ENCODE data around the gene NOL4L.

NOL4L gene

GRCh38 chr20:32465092-32465900 is 119.8 kb downstream of the NOL4L start:
- H3K27ac ChIP-seq = no peak overlapping the region
- TF ChIP-seq ZFX (IDR thresholded peaks at IDR 0.05) (no peak), CTCF (conservative IDR thresholded peaks at IDR 0.05) (no peak)

GRCh38 chr20:32464401-32465091 is 120.6 kb downstream of the NOL4L start:
- TF ChIP-seq CTCF (conservative IDR thresholded peaks at IDR 0.05) (no peak), ZFX (IDR thresholded peaks at IDR 0.05) (no peak)
- no peak overlapping the region for H3K27ac ChIP-seq

- TF ChIP-seq CTCF (conservative IDR thresholded peaks at IDR 0.05) (no peak), ZFX (IDR thresholded peaks at IDR 0.05) (no peak)
- no peak overlapping the region for H3K27ac ChIP-seq
These were observed 121.3 kb downstream of the NOL4L start for GRCh38 chr20:32463642-32464400.

- no peak overlapping the region for H3K27ac ChIP-seq
- no peak for TF ChIP-seq CTCF (conservative IDR thresholded peaks at IDR 0.05)
- no peak for TF ChIP-seq ZFX (IDR thresholded peaks at IDR 0.05)
These were observed 122.1 kb downstream of the NOL4L start for GRCh38 chr20:32462900-32463641.

- no peak overlapping the region for H3K27ac ChIP-seq
- TF ChIP-seq CTCF (conservative IDR thresholded peaks at IDR 0.05) (no peak), ZFX (IDR thresholded peaks at IDR 0.05) (no peak)
These were observed 123.1 kb downstream of the NOL4L start for GRCh38 chr20:32461836-32462600.

- no peak overlapping the region for H3K27ac ChIP-seq
- no peak for TF ChIP-seq CTCF (conservative IDR thresholded peaks at IDR 0.05)
- TF ChIP-seq ZFX (IDR thresholded peaks at IDR 0.05) = no peak
These were observed 124.3 kb downstream of the NOL4L start for GRCh38 chr20:32460683-32461320.

Data from C4-2B (cell line).